Astrocyte of the cerebellum (primary cell): ENCODE results near the gene SNX3.

ENCODE experiments used
- DNase-seq: peaks from one replicate; pipeline ENCODE4 v3.0.0-alpha.2; 2011; ENCODE audit warnings: low read depth
- H3K4me3 ChIP-seq: 2 replicates; pipeline ENCODE4 v1.5.1; 2011; ENCODE audit warnings: mild to moderate bottlenecking, low read depth, low read length, moderate library complexity
- CTCF ChIP-seq: IDR thresholded peaks from 2 replicates; pipeline ENCODE4 v1.5.1; 2012; ENCODE audit warnings: low read length, low read depth, moderate library complexity, mild to moderate bottlenecking; ENCODE audit errors: missing control alignments
- in situ Hi-C: cut with HindIII; loops from 2 replicates; pipeline ENCODE4 v1.10.0; 2017; ENCODE audit warnings: low sequenced_read_pairs

Gene SNX3

GRCh38 chr6:108167449-108168089, 93.3 kb downstream of the SNX3 start:
- no peak for DNase-seq
- TF ChIP-seq CTCF: no peak
- in situ Hi-C loops: no loop called here
- H3K4me3 ChIP-seq: no peak overlapping the region

- in situ Hi-C loops: no loop called here
- no peak overlapping the region for H3K4me3 ChIP-seq
- DNase-seq: no peak
- no peak for TF ChIP-seq CTCF
These were observed 94.0 kb downstream of the SNX3 start for GRCh38 chr6:108166664-108167448.

- H3K4me3 ChIP-seq: no peak within 1 kb of the TSS
- no peak for DNase-seq
- in situ Hi-C loops: no loop called here
- no peak for TF ChIP-seq CTCF
These were observed 94.9 kb downstream of the SNX3 start, which contains the start of gene NR2E1 for GRCh38 chr6:108165714-108166663. TSS of gene NR2E1 (plus strand) at chr6:108166022. CDS start at chr6:108166766, 744 bp downstream.

GRCh38 chr6:108164815-108165706, 95.8 kb downstream of the SNX3 start:
- H3K4me3 ChIP-seq: no peak overlapping the region
- no peak for DNase-seq
- TF ChIP-seq CTCF: no peak
- in situ Hi-C loops: no loop called here

GRCh38 chr6:108164543-108164814, 96.4 kb downstream of the SNX3 start:
- no peak for DNase-seq
- in situ Hi-C loops: no loop called here
- TF ChIP-seq CTCF: no peak
- H3K4me3 ChIP-seq: no peak overlapping the region
